GM12801 (cell line): Measurements from ENCODE around the gene TCP11L2.

Source experiments
- TF ChIP-seq, protein P1 (sequence below): IDR thresholded peaks from one replicate; pipeline ENCODE4 v1.5.1; 2011; ENCODE audit warnings: control low read depth; ENCODE audit not compliant: insufficient read length; ENCODE audit errors: extremely low read depth

TCP11L2 gene

GRCh38 chr12:106308611-106309010 lies 6.1 kb downstream of the TCP11L2 start:
- TF ChIP-seq, protein P1, sequence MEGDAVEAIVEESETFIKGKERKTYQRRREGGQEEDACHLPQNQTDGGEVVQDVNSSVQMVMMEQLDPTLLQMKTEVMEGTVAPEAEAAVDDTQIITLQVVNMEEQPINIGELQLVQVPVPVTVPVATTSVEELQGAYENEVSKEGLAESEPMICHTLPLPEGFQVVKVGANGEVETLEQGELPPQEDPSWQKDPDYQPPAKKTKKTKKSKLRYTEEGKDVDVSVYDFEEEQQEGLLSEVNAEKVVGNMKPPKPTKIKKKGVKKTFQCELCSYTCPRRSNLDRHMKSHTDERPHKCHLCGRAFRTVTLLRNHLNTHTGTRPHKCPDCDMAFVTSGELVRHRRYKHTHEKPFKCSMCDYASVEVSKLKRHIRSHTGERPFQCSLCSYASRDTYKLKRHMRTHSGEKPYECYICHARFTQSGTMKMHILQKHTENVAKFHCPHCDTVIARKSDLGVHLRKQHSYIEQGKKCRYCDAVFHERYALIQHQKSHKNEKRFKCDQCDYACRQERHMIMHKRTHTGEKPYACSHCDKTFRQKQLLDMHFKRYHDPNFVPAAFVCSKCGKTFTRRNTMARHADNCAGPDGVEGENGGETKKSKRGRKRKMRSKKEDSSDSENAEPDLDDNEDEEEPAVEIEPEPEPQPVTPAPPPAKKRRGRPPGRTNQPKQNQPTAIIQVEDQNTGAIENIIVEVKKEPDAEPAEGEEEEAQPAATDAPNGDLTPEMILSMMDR: no peak

DNA sequence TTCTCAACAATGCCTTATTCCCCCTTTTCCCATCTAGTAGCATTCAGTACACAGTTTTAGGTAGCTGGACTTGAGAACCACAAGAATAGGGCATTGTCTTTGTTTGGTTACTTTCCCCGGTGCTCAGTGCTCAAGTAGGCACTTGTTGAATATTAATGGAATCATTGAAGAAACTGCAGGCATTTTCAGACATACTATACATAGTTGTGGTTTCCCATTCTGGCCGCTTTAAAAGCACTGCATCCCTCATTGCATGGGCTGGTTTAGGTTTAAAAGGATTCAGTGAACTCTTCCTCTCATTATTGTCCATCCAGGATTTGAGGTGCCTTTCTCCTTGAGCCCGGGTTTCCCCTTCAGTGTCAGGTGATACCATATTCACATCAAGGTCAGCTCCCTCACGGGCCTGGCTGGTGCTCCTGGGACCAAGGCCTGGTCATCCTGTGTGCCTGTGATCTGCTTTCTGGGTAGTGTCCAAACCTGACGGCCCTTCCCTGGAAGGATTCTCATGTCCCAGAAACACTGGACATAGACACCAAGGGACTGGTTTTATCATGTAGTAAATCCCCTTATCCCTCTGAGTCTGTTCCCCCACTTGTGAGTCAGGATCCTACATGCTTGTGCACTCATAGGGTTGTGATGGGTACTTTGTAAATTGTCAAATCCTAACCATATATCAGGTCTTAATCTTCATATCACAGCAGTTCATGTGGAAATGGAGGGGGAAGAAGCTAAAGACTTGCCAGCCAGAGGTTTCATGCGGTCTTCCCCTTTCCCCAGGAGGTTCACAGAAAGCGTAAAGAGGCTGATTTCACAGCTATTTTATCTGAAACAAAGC lies 7.4 kb downstream of the TCP11L2 start:
- TF ChIP-seq, protein P1: no peak

DNA sequence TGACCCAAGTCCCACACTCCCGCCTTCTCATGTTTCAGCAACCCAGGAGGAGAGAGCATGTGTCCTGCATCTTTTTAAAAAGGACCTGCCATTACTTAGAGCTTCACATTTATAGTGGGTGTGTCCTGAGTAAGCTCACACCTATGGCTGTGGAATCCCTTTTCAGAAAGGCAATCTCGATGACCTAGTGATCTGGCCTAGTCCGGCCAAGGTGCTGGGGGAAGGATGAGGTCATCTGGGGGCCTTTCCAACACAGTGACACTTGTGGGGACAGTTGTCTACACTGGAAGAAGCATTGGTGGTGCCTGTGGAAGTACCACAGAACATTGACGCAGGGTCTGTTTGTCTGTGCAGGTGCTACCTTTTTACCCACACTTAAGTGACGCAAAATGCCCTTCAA lies 8.2 kb downstream of the TCP11L2 start:
- TF ChIP-seq, protein P1: no peak

DNA sequence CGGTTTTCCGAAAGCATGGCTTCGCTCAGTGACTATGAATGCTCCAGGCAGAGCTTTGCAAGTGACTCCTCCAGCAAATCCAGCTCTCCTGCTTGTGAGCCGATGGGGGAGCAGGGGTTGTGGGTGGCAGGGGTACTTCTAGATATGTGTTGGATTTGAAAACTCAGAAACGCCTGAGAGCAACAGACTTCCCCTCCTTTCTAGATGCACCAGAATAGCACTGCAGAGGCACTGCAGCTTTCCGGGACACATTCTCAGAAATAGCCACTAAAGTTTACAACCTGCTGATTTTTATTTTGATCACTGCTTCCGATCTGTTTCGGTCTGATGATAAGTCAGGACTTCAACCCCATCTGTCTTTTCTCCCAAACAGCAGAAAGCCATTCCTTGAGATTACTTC lies 8.6 kb downstream of the TCP11L2 start:
- TF ChIP-seq, protein P1: no peak

DNA sequence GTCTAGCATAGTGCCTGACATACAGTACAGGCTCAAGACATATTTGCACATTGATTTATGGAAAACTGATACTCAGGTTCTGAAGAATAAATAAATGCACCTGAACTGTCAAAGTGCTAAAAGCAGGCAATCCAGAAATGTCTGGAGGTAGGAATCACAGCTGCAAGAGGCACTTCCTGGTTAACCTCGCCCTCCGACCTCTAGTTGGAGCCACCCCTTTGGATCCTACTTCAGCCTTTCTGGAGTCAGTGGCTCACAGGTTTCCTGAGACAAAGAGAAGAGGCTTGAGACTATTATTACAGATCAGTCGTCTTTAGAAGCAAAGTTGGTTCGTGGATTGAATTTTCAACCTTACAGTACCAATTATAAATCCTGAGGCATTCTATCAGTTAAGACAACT lies 13.0 kb downstream of the TCP11L2 start:
- TF ChIP-seq, protein P1: no peak

DNA sequence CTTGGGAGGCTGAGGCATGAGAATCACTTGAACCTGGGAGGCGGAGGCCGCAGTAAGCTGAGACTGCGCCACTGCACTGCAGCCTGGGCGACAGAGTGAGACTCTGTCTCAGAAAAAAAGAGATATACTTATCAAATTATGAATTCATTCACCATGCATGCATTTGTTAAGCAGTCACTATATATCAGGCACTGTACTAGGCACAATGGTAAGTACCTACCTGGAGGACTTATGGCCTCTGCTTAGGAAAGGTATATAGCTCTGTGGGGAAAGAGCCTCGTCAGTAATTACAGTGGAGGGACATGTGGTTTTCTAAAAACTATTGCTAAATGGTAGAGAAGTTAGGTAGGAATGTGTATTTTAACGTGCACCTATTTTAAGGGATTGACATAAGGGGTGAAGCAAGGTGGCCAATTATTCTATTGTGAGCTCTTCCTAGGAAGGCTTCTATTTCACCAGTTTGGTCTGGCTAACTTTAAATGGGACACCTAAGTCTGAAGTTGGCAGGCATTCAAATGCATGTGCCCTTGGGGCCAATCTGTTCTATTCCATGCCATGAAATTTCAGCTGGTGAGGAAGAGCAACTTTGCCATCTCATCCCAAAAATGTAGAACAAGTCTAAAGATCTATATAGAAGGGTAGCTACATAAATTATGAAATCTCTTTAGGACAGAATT lies 15.0 kb downstream of the TCP11L2 start:
- TF ChIP-seq, protein P1: no peak

DNA sequence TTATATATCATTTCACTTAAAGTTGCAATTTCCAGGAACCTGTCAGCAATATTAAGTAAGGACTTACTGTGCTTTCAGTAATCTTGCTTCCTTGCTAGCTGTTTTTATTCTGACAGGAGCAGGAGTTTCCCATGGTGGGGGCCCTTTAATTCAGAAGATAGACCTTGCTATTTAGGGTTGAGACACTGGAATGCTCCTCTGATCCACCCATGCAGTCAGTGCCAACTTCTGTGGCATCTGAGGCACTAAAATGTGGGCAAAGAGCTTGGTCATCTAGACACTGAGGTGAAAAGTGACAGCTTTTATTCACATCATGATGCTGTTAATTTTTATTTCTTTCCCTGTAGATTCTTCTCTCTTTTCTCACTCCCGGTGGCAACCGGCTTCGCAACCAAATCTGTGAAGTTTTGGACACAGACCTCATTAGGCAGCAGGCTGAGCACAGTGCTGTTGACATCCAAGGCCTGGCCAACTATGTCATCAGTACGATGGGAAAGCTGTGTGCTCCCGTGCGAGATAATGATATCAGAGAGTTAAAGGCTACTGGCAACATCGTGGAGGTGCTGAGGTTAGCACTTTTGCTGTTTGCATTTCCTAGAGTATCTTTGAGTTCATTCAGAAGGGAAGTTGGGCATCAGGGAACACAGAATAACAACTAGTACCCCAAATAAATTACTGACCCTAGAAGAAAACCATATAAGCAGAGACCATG lies 18.8 kb downstream of the TCP11L2 start:
- TF ChIP-seq, protein P1: no peak
